IMR-90 (cell line): ENCODE data around the gene COL23A1. TPM values are rescaled to one million over a fixed set of nuclear protein-coding genes. Genes with fewer than 3 reads are reported as not detected.

Experiments
- ATAC-seq: fragments of 200-7000 bp; cut with Tn5 transposase; 2 replicates; pipeline ENCODE4 v1.9.1; 2020; ENCODE audit warnings: low read depth, mild to moderate bottlenecking, moderate library complexity
- BruUV-seq: library from RNA; stranded (reverse); fragments of 400-500 nt; replicated peaks from 2 replicates; lab custom pipeline; 2021; lab: Mats Ljungman, UMichigan
- CTCF ChIA-PET: fragments of 300-600 bp; formaldehyde crosslinking; extraction: SDS; loops from one replicate; lab custom pipeline; 2021; ENCODE audit warnings: antibody characterized with exemption; lab: Yijun Ruan, JAX
- POLR2A ChIA-PET: fragments of 300-600 bp; sonication (Branson Sonifier 250); formaldehyde crosslinking; loops from one replicate; lab custom pipeline; 2022; ENCODE audit warnings: antibody characterized with exemption; ENCODE audit not compliant: unreplicated experiment; lab: Charles Lee
- DNase-seq: peaks from one replicate; pipeline ENCODE4 v3.0.0; 2013
- H2AFZ ChIP-seq: replicated peaks from 2 replicates; pipeline ENCODE3; 2013; ENCODE audit warnings: low read length, mild to moderate bottlenecking; ENCODE audit not compliant: poor library complexity
- H2AK5ac ChIP-seq: 2 replicates; pipeline ENCODE4 v1.6.1; 2013; ENCODE audit warnings: low read depth, low read length, inconsistent platforms
- H2AK9ac ChIP-seq: replicated peaks from 2 replicates; pipeline ENCODE3; 2013; ENCODE audit warnings: mild to moderate bottlenecking, low read depth, low read length, moderate library complexity; ENCODE audit not compliant: poor library complexity
- H2BK120ac ChIP-seq: 2 replicates; pipeline ENCODE4 v1.6.1; 2013; ENCODE audit warnings: low read depth, low read length, inconsistent platforms
- H2BK15ac ChIP-seq: 3 replicates; pipeline ENCODE4 v1.6.1; 2013; ENCODE audit warnings: low read depth, low read length, inconsistent platforms
- H2BK20ac ChIP-seq: 2 replicates; pipeline ENCODE4 v1.6.1; 2013; ENCODE audit warnings: low read depth, mild to moderate bottlenecking, inconsistent platforms, low read length, moderate library complexity
- H2BK5ac ChIP-seq: 2 replicates; pipeline ENCODE4 v1.6.1; 2013; ENCODE audit warnings: mild to moderate bottlenecking, low read depth, low read length, inconsistent platforms; ENCODE audit not compliant: poor library complexity, severe bottlenecking
- H3K14ac ChIP-seq: replicated peaks from 2 replicates; pipeline ENCODE4 v1.6.1; 2013; ENCODE audit warnings: low read depth, low read length, inconsistent platforms
- H3K18ac ChIP-seq: 2 replicates; pipeline ENCODE4 v1.6.1; 2013; ENCODE audit warnings: low read depth, low read length, control low read depth
- H3K23ac ChIP-seq: 2 replicates; pipeline ENCODE4 v1.6.1; 2013; ENCODE audit warnings: low read depth, low read length, inconsistent platforms
- H3K27ac ChIP-seq: 2 replicates; pipeline ENCODE4 v1.5.1; 2013; ENCODE audit warnings: mild to moderate bottlenecking, control low read depth, low read length; ENCODE audit not compliant: insufficient read depth
- H3K27me3 ChIP-seq: 2 replicates; pipeline ENCODE4 v1.6.1; 2013; ENCODE audit warnings: low read length; ENCODE audit not compliant: control insufficient read depth, insufficient read depth
- H3K36me3 ChIP-seq: 2 replicates; pipeline ENCODE4 v1.6.1; 2013; ENCODE audit warnings: low read length, mixed read lengths; ENCODE audit not compliant: control insufficient read depth, insufficient read depth
- H3K4ac ChIP-seq: 2 replicates; pipeline ENCODE4 v1.6.1; 2013; ENCODE audit warnings: low read depth, low read length, inconsistent platforms
- H3K4me1 ChIP-seq: 2 replicates; pipeline ENCODE4 v1.6.1; 2013; ENCODE audit warnings: low read length, mixed read lengths; ENCODE audit not compliant: control insufficient read depth, insufficient read depth
- H3K4me2 ChIP-seq: 2 replicates; pipeline ENCODE4 v1.6.1; 2013; ENCODE audit warnings: low read depth, mild to moderate bottlenecking, control low read depth, low read length, moderate library complexity
- H3K4me3 ChIP-seq: 2 replicates; pipeline ENCODE4 v1.5.1; 2013; ENCODE audit warnings: low read depth, mild to moderate bottlenecking, control low read depth, low read length, moderate library complexity; ENCODE audit not compliant: insufficient read depth
- H3K56ac ChIP-seq: 2 replicates; pipeline ENCODE4 v1.6.1; 2013; ENCODE audit warnings: low read length, inconsistent platforms; ENCODE audit not compliant: insufficient read depth; ENCODE audit errors: extremely low read depth
- H3K79me1 ChIP-seq, 2 experiments: 2 replicates each; pipeline ENCODE4 v1.6.1; 2013; ENCODE audit warnings: low read length in 2 of 2, inconsistent platforms in 1 of 2, low read depth in 1 of 2
- H3K9ac ChIP-seq: 2 replicates; pipeline ENCODE4 v1.6.1; 2013; ENCODE audit warnings: low read depth, low read length, control low read depth
- H3K9me1 ChIP-seq: 2 replicates; pipeline ENCODE4 v1.6.1; 2013; ENCODE audit warnings: low read length, inconsistent platforms; ENCODE audit not compliant: insufficient read depth
- H3K9me3 ChIP-seq: 2 replicates; pipeline ENCODE4 v1.6.1; 2013; ENCODE audit warnings: low read length; ENCODE audit not compliant: control insufficient read depth, insufficient read depth
- H4K20me1 ChIP-seq: 2 replicates; pipeline ENCODE4 v1.6.1; 2013; ENCODE audit warnings: low read length, inconsistent platforms; ENCODE audit not compliant: insufficient read depth
- H4K5ac ChIP-seq: 2 replicates; pipeline ENCODE4 v1.6.1; 2013; ENCODE audit warnings: mild to moderate bottlenecking, low read depth, low read length, control low read depth
- H4K8ac ChIP-seq, 2 experiments: 2 replicates each; pipeline ENCODE4 v1.6.1; 2013; ENCODE audit warnings: low read depth in 2 of 2, low read length in 2 of 2, control low read depth in 1 of 2, inconsistent platforms in 1 of 2
- H4K91ac ChIP-seq: 2 replicates; pipeline ENCODE4 v1.6.1; 2013; ENCODE audit warnings: low read depth, low read length, inconsistent platforms; ENCODE audit not compliant: insufficient read depth
- WGBS, 2 experiments: methylation state at CpG; one replicate each; pipeline versions ENCODE4 v1.1.5 to v1.1.7; 2013; ENCODE audit warnings: missing lambda C conversion rate in 2 of 2; ENCODE audit not compliant: insufficient read length in 1 of 2; ENCODE audit errors: extremely low coverage in 2 of 2; 5-methylcytosine and 5-hydroxymethylcytosine counted together
- dilution Hi-C: fragments of 300-500 bp; cut with HindIII; formaldehyde crosslinking; loops from one replicate; pipeline ENCODE4 v1.14.3; 2018; ENCODE audit warnings: low sequenced_read_pairs; ENCODE audit not compliant: unreplicated experiment
- in situ Hi-C: fragments of 300-500 bp; cut with MboI; formaldehyde crosslinking; loops from 3 replicates; pipeline ENCODE4 v1.14.3; 2019; ENCODE audit warnings: low sequenced_read_pairs, inconsistent platforms, mixed read lengths
- intact Hi-C: fragments of 100-400 bp; cut with micrococcal nuclease; formaldehyde crosslinking; loops from 2 replicates; pipeline ENCODE4 v1.10.0; 2022
- polyA plus RNA-seq, 3 experiments: library from polyadenylated mRNA; depleted of rRNA; stranded (reverse); fragments of >200 nt; gene quantifications; 2 replicates each; pipeline ENCODE4 v1.2.3, GENCODE V29; 2012; ENCODE audit warnings: low replicate concordance in 1 of 3
- total RNA-seq: library from RNA; depleted of rRNA; stranded (reverse); fragments of >200 nt; gene quantifications from 2 replicates; pipeline ENCODE4 v1.2.3, GENCODE V29; 2012
- TF ChIP-seq, protein P1 (sequence below): fragments of 150-350 bp; IDR thresholded peaks from 2 replicates; pipeline ENCODE4 v1.6.1; 2016; ENCODE audit warnings: low read depth, mild to moderate bottlenecking, low read length, moderate library complexity, borderline replicate concordance

The COL23A1 gene
- total and polyA plus RNA-seq, 2 of the 4 experiments (the other 2 are of a cell fraction), result not detected

DNA sequence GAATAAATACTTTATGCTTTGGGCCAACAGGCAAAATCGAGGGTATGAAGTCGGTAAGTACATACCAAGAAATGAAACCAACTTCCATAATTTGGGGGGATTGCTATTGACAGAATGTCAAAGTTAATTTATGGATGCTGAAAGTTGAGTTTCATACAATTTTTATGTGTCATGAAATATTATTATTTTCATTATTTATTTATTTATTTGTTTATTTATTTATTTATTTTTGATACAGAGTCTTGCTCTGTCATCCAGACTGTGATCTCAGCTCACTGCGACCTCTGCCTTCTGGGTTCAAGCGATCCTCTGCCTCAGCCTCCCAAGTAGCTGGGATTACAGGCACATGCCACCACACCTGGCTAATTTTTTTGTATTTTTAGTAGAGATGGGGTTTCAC lies 398.5 kb downstream of the COL23A1 start:
- WGBS, 2 experiments, result no CpG with 5 or more reads among the region's 4 CpGs
- no peaks in the 10 kb centered on the region for H3K79me1 ChIP-seq
- no peak for DNase-seq
- H3K27ac ChIP-seq, result no peak overlapping the region
- no peak overlapping the region for H3K9ac ChIP-seq
- no peak overlapping the region for H3K14ac ChIP-seq
- in situ Hi-C loops (no loop called here), intact Hi-C loops (no loop called here), dilution Hi-C loops (no loop called here)
- no peak overlapping the region for H3K56ac ChIP-seq
- no peak overlapping the region for H2BK5ac ChIP-seq
- H3K4me1 ChIP-seq, result peaks cover 3% of the 10 kb centered on the region
- no peak overlapping the region for H2BK120ac ChIP-seq
- no peak overlapping the region for H3K4ac ChIP-seq
- peaks cover 23% of the 10 kb centered on the region; the same call in 1 of the 2 replicates for H3K27me3 ChIP-seq
- peaks cover 5% of the 10 kb centered on the region; the same call in 1 of the 2 replicates for H3K9me3 ChIP-seq
- no peak overlapping the region for H3K4me2 ChIP-seq
- H3K18ac ChIP-seq, result no peak overlapping the region
- no peak overlapping the region for H2BK15ac ChIP-seq
- no peak overlapping the region for H4K5ac ChIP-seq
- CTCF ChIA-PET, result no interaction called here
- no peak overlapping the region for H4K8ac ChIP-seq
- H4K91ac ChIP-seq, result no peak overlapping the region
- H4K20me1 ChIP-seq, result no peaks in the 10 kb centered on the region
- H2AK9ac ChIP-seq, result no peak overlapping the region
- POLR2A ChIA-PET, result no interaction called here
- H2BK20ac ChIP-seq, result no peak overlapping the region
- H3K9me1 ChIP-seq, result no peaks in the 10 kb centered on the region
- H3K4me3 ChIP-seq, result no peak overlapping the region
- H3K23ac ChIP-seq, result no peak overlapping the region
- H2AK5ac ChIP-seq, result no peak overlapping the region
- no peak for ATAC-seq
- TF ChIP-seq, protein P1, sequence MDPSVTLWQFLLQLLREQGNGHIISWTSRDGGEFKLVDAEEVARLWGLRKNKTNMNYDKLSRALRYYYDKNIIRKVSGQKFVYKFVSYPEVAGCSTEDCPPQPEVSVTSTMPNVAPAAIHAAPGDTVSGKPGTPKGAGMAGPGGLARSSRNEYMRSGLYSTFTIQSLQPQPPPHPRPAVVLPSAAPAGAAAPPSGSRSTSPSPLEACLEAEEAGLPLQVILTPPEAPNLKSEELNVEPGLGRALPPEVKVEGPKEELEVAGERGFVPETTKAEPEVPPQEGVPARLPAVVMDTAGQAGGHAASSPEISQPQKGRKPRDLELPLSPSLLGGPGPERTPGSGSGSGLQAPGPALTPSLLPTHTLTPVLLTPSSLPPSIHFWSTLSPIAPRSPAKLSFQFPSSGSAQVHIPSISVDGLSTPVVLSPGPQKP, result no peak
- H3K36me3 ChIP-seq, result no peaks in the 10 kb centered on the region
- no peak overlapping the region for H2AFZ ChIP-seq
- BruUV-seq, result no TSS peak
